HEK293 (cell line): ENCODE results near the gene FUOM.

ENCODE experiments used
- CTCF ChIA-PET: fragments of 350-600 bp; formaldehyde crosslinking; extraction: SDS; loops from one replicate; lab custom pipeline; 2021; ENCODE audit warnings: antibody characterized with exemption; lab: Yijun Ruan, JAX
- POLR2A ChIA-PET: fragments of 300-600 bp; formaldehyde crosslinking; extraction: SDS; loops from one replicate; lab custom pipeline; 2020; ENCODE audit warnings: antibody characterized with exemption, inconsistent platforms; lab: Yijun Ruan, JAX
- H3K27ac ChIP-seq: fragments of 200-500 bp; sonication (Bioruptor generic); 2 replicates; pipeline ENCODE4 v1.5.1; 2014; ENCODE audit warnings: low read depth, low read length, control low read depth, inconsistent platforms; ENCODE audit errors: extremely low read depth
- H3K36me3 ChIP-seq, 2 experiments: fragments of 200-500 bp in 1 of 2; sonication (Bioruptor generic) in 1 of 2; 1 replicate in 1 of 2; 2 replicates in 1 of 2; pipeline ENCODE4 v1.5.1; 2014 to 2017; ENCODE audit warnings: inconsistent platforms in 2 of 2, low read length in 2 of 2; ENCODE audit not compliant: control insufficient read depth in 2 of 2, insufficient read depth in 1 of 2
- H3K4me1 ChIP-seq: fragments of 200-500 bp; sonication (Bioruptor generic); 2 replicates; pipeline ENCODE4 v1.5.1; 2014; ENCODE audit warnings: mild to moderate bottlenecking, low read length, inconsistent platforms; ENCODE audit not compliant: control insufficient read depth, insufficient read depth
- H3K4me3 ChIP-seq: 2 replicates; pipeline ENCODE4 v1.5.1; 2011; ENCODE audit warnings: low read depth, mild to moderate bottlenecking, control low read depth, low read length, moderate library complexity
- H3K9me3 ChIP-seq: fragments of 200-500 bp; sonication (Bioruptor generic); 2 replicates; pipeline ENCODE4 v1.5.1; 2014; ENCODE audit warnings: low read depth, low read length, inconsistent platforms; ENCODE audit not compliant: control insufficient read depth, insufficient read depth
- SALL2 ChIP-seq: fragments of 450-650 bp; formaldehyde crosslinking; IDR thresholded peaks from 2 replicates; pipeline ENCODE4 v1.5.0; 2017; ENCODE audit warnings: missing biosample characterization, mild to moderate bottlenecking, missing genetic modification characterization, borderline replicate concordance
- SCRT1 ChIP-seq: fragments of 450-650 bp; formaldehyde crosslinking; IDR thresholded peaks from 2 replicates; pipeline ENCODE4 v1.5.1; 2016; ENCODE audit warnings: missing biosample characterization, missing genetic modification characterization, borderline replicate concordance
- SCRT2 ChIP-seq: fragments of 450-650 bp; formaldehyde crosslinking; IDR thresholded peaks from 2 replicates; pipeline ENCODE4 v1.5.1; 2016; ENCODE audit warnings: missing biosample characterization, missing genetic modification characterization
- SP2 ChIP-seq: fragments of 450-650 bp; formaldehyde crosslinking; IDR thresholded peaks from 2 replicates; pipeline ENCODE4 v1.5.1; 2016; ENCODE audit warnings: missing biosample characterization, missing genetic modification characterization
- ZFP3 ChIP-seq: fragments of 450-650 bp; formaldehyde crosslinking; IDR thresholded peaks from 2 replicates; pipeline ENCODE4 v1.5.1; 2016; ENCODE audit warnings: low read depth, missing biosample characterization, missing genetic modification characterization
- ZFP69B ChIP-seq: fragments of 450-650 bp; formaldehyde crosslinking; IDR thresholded peaks from 2 replicates; pipeline ENCODE4 v1.5.1; 2016; ENCODE audit warnings: missing biosample characterization, missing genetic modification characterization
- ZIC2 ChIP-seq: fragments of 450-650 bp; formaldehyde crosslinking; IDR thresholded peaks from 2 replicates; pipeline ENCODE4 v1.5.1; 2016; ENCODE audit warnings: missing biosample characterization, missing genetic modification characterization
- ZNF10 ChIP-seq: fragments of 450-650 bp; formaldehyde crosslinking; IDR thresholded peaks from 2 replicates; pipeline ENCODE4 v1.5.1; 2017; ENCODE audit warnings: missing biosample characterization, missing genetic modification characterization
- ZNF133 ChIP-seq: fragments of 450-650 bp; formaldehyde crosslinking; IDR thresholded peaks from 2 replicates; pipeline ENCODE4 v1.5.1; 2016; ENCODE audit warnings: missing biosample characterization, missing genetic modification characterization
- ZNF146 ChIP-seq: fragments of 450-650 bp; formaldehyde crosslinking; IDR thresholded peaks from 2 replicates; pipeline ENCODE4 v1.5.1; 2016; ENCODE audit warnings: missing biosample characterization, missing genetic modification characterization
- ZNF157 ChIP-seq: fragments of 450-650 bp; formaldehyde crosslinking; IDR thresholded peaks from 2 replicates; pipeline ENCODE4 v1.5.1; 2016; ENCODE audit warnings: missing biosample characterization, missing genetic modification characterization
- ZNF16 ChIP-seq: fragments of 450-650 bp; formaldehyde crosslinking; IDR thresholded peaks from 2 replicates; pipeline ENCODE4 v1.5.1; 2016; ENCODE audit warnings: low read depth, missing biosample characterization, missing genetic modification characterization
- ZNF426 ChIP-seq: fragments of 450-650 bp; formaldehyde crosslinking; IDR thresholded peaks from 2 replicates; pipeline ENCODE4 v1.5.1; 2017; ENCODE audit warnings: missing biosample characterization, missing genetic modification characterization, mild to moderate bottlenecking, inconsistent platforms, moderate library complexity
- ZNF48 ChIP-seq: fragments of 450-650 bp; formaldehyde crosslinking; IDR thresholded peaks from 2 replicates; pipeline ENCODE4 v1.5.1; 2016; ENCODE audit warnings: missing biosample characterization, missing genetic modification characterization
- ZNF701 ChIP-seq: fragments of 450-650 bp; formaldehyde crosslinking; IDR thresholded peaks from 2 replicates; pipeline ENCODE4 v1.5.1; 2016; ENCODE audit warnings: missing biosample characterization, missing genetic modification characterization
- ZNF791 ChIP-seq: fragments of 450-650 bp; formaldehyde crosslinking; IDR thresholded peaks from 2 replicates; pipeline ENCODE4 v1.5.1; 2016; ENCODE audit warnings: missing biosample characterization, missing genetic modification characterization
- TF ChIP-seq, protein P1 (sequence below): fragments of 450-650 bp; formaldehyde crosslinking; IDR thresholded peaks from 2 replicates; pipeline ENCODE4 v1.5.1; 2016; ENCODE audit warnings: missing biosample characterization, missing genetic modification characterization
- TF ChIP-seq, protein P2 (sequence below): fragments of 450-650 bp; formaldehyde crosslinking; IDR thresholded peaks from 2 replicates; pipeline ENCODE4 v1.5.1; 2016; ENCODE audit warnings: missing biosample characterization, missing genetic modification characterization
- TF ChIP-seq, protein P3 (sequence below): fragments of 450-650 bp; formaldehyde crosslinking; IDR thresholded peaks from 2 replicates; pipeline ENCODE4 v1.5.1; 2016; ENCODE audit warnings: missing biosample characterization, missing genetic modification characterization
- TF ChIP-seq, protein P4 (sequence below): fragments of 450-650 bp; formaldehyde crosslinking; IDR thresholded peaks from 2 replicates; pipeline ENCODE4 v1.5.1; 2016; ENCODE audit warnings: missing biosample characterization, missing genetic modification characterization

Gene FUOM

DNA sequence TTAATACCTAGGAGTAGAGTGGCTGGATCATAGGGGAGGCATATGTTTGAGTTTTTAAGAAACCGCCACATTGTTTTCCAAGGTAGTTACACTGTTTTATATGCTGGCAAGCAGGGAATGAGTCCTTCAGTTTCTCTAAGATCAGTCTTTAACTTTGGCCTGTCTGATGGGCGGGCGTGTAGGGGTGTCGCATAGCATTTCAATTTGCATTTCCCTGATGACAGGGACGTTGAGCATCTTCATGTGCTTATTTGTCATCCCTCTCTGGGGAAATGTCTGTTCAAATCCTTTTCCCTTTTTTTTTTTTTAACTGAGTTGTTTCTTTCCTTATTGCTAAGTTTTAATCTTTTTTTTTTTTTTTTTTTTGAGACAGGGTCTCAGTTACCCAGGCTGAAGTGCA lies 46.0 kb upstream of the FUOM start:
- ChIA-PET CTCF (no interaction called here), POLR2A (no interaction called here)
- Histone ChIP-seq H3K9me3 (no peaks in the 10 kb centered on the region), H3K4me1 (no peaks in the 10 kb centered on the region), H3K27ac (no peak overlapping the region), H3K36me3 (peaks cover 45 to 93% of the 10 kb centered on the region in 2 experiments), H3K4me3 (no peak overlapping the region)
- TF ChIP-seq ZFP69B (tag by site-specific recombination) (no peak), ZIC2 (tag by site-specific recombination) (no peak), SALL2 (tag by site-specific recombination) (no peak), ZNF133 (tag by site-specific recombination) (no peak)
- TF ChIP-seq, protein P1, sequence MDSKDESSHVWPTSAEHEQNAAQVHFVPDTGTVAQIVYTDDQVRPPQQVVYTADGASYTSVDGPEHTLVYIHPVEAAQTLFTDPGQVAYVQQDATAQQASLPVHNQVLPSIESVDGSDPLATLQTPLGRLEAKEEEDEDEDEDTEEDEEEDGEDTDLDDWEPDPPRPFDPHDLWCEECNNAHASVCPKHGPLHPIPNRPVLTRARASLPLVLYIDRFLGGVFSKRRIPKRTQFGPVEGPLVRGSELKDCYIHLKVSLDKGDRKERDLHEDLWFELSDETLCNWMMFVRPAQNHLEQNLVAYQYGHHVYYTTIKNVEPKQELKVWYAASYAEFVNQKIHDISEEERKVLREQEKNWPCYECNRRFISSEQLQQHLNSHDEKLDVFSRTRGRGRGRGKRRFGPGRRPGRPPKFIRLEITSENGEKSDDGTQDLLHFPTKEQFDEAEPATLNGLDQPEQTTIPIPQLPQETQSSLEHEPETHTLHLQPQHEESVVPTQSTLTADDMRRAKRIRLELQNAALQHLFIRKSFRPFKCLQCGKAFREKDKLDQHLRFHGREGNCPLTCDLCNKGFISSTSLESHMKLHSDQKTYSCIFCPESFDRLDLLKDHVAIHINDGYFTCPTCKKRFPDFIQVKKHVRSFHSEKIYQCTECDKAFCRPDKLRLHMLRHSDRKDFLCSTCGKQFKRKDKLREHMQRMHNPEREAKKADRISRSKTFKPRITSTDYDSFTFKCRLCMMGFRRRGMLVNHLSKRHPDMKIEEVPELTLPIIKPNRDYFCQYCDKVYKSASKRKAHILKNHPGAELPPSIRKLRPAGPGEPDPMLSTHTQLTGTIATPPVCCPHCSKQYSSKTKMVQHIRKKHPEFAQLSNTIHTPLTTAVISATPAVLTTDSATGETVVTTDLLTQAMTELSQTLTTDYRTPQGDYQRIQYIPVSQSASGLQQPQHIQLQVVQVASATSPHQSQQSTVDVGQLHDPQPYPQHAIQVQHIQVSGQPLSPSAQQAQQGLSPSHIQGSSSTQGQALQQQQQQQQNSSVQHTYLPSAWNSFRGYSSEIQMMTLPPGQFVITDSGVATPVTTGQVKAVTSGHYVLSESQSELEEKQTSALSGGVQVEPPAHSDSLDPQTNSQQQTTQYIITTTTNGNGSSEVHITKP (tag by site-specific recombination), result peak; percentile 54; the same call in 1 of the 2 replicates

DNA sequence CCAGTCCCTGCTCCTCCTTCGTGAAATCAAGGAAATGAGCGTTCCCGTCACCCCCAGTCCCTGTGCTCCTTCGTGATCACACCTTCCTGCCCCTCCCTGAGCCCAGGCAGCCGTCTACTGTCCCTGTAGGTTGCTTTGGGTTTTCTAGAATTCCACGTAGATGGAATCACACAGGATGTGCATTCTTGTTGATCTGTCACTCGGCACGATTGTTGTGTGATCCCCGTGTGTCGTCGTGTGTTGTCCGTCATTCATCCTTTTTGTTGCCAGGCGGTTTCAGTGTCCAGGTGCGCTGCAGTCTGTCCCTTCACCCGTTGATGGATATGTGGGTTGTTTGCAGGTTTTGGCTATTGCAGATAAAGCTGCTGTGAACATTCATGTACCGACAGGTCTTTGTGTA lies 45.5 kb upstream of the FUOM start:
- Histone ChIP-seq H3K27ac (no peak overlapping the region), H3K9me3 (no peaks in the 10 kb centered on the region), H3K36me3 (peaks cover 45 to 93% of the 10 kb centered on the region in 2 experiments), H3K4me1 (no peaks in the 10 kb centered on the region), H3K4me3 (no peak overlapping the region)
- ChIA-PET POLR2A (no interaction called here), CTCF (no interaction called here)
- TF ChIP-seq, protein P2, sequence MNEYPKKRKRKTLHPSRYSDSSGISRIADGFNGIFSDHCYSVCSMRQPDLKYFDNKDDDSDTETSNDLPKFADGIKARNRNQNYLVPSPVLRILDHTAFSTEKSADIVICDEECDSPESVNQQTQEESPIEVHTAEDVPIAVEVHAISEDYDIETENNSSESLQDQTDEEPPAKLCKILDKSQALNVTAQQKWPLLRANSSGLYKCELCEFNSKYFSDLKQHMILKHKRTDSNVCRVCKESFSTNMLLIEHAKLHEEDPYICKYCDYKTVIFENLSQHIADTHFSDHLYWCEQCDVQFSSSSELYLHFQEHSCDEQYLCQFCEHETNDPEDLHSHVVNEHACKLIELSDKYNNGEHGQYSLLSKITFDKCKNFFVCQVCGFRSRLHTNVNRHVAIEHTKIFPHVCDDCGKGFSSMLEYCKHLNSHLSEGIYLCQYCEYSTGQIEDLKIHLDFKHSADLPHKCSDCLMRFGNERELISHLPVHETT (tag by site-specific recombination), result no peak
- TF ChIP-seq ZNF16 (tag by site-specific recombination) (no peak), ZNF426 (tag by site-specific recombination) (no peak), ZNF791 (tag by site-specific recombination) (no peak), ZNF701 (tag by site-specific recombination) (no peak), ZNF157 (tag by site-specific recombination) (no peak), ZNF10 (tag by site-specific recombination) (peak; percentile 73; the same call in 1 of the 2 replicates), SCRT1 (tag by site-specific recombination) (peak; percentile 15; the same call in 1 of the 2 replicates), SP2 (tag by site-specific recombination) (no peak), SCRT2 (tag by site-specific recombination) (peak; percentile 73), ZNF48 (tag by site-specific recombination) (no peak), ZNF146 (no peak), ZFP3 (tag by site-specific recombination) (no peak)
- TF ChIP-seq, protein P3, sequence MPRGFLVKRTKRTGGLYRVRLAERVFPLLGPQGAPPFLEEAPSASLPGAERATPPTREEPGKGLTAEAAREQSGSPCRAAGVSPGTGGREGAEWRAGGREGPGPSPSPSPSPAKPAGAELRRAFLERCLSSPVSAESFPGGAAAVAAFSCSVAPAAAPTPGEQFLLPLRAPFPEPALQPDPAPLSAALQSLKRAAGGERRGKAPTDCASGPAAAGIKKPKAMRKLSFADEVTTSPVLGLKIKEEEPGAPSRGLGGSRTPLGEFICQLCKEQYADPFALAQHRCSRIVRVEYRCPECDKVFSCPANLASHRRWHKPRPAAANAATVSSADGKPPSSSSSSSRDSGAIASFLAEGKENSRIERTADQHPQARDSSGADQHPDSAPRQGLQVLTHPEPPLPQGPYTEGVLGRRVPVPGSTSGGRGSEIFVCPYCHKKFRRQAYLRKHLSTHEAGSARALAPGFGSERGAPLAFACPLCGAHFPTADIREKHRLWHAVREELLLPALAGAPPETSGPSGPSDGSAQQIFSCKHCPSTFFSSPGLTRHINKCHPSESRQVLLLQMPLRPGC, result no peak
- TF ChIP-seq, protein P4, sequence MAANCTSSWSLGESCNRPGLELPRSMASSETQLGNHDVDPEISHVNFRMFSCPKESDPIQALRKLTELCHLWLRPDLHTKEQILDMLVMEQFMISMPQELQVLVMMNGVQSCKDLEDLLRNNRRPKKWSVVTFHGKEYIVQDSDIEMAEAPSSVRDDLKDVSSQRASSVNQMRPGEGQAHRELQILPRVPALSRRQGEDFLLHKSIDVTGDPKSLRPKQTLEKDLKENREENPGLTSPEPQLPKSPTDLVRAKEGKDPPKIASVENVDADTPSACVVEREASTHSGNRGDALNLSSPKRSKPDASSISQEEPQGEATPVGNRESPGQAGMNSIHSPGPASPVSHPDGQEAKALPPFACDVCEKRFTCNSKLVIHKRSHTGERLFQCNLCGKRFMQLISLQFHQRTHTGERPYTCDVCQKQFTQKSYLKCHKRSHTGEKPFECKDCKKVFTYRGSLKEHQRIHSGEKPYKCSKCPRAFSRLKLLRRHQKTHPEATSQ, result no peak
- TF ChIP-seq, all 188 proteins: peak for 3
